Sigmoid colon (tissue), 7 donors: Measurements from ENCODE around the gene RAD21L1. TPM values are rescaled to one million over a fixed set of nuclear protein-coding genes. Genes with fewer than 3 reads are reported as not detected.

Experiments used
- DNase-seq: peaks from one replicate; pipeline ENCODE4 v3.0.0-alpha.2; 2019
- H3K27ac ChIP-seq, 4 donors: fragments of 200-600 bp; sonication (generic); one replicate each; pipeline ENCODE4 v1.5.1; 2016 to 2019; ENCODE audit warnings: mild to moderate bottlenecking in 1 of 4
- H3K27me3 ChIP-seq, 3 donors: fragments of 200-600 bp; sonication (generic); one replicate each; pipeline ENCODE4 v1.5.1; 2019; ENCODE audit warnings: mild to moderate bottlenecking in 1 of 3
- H3K36me3 ChIP-seq, 4 donors: fragments of 200-600 bp; sonication (generic); one replicate each; pipeline ENCODE4 v1.5.1; 2016 to 2019
- H3K4me1 ChIP-seq, 4 donors: fragments of 200-600 bp; sonication (generic); one replicate each; pipeline ENCODE4 v1.5.1; 2017 to 2019
- H3K4me3 ChIP-seq, 4 donors: fragments of 200-600 bp; sonication (generic); one replicate each; pipeline ENCODE4 v1.5.1; 2017 to 2019; ENCODE audit warnings: mild to moderate bottlenecking in 2 of 4, moderate library complexity in 1 of 4
- H3K9me3 ChIP-seq, 4 donors: fragments of 200-600 bp in 3 of 4; sonication (generic) in 3 of 4; one replicate each; pipeline versions ENCODE4 v1.5.1 to v1.6.1; 2013 to 2019
- CTCF ChIP-seq, 4 experiments: fragments of 450-650 bp in 3 of 4; fragments of 200-600 bp in 1 of 4; IDR thresholded peaks; one replicate each; pipeline ENCODE4 v1.5.1; 2016 to 2019; ENCODE audit warnings: antibody characterized with exemption in 4 of 4, mild to moderate bottlenecking in 3 of 4, moderate library complexity in 2 of 4
- EP300 ChIP-seq, 4 donors: sonication (generic); formaldehyde crosslinking; IDR thresholded peaks; one replicate each; pipeline ENCODE4 v1.6.1; 2017; ENCODE audit warnings: antibody characterized with exemption in 4 of 4
- POLR2A ChIP-seq, 2 donors: fragments of 450-650 bp; IDR thresholded peaks; one replicate each; pipeline ENCODE4 v1.6.1; 2016; ENCODE audit warnings: antibody characterized with exemption in 2 of 2, mild to moderate bottlenecking in 2 of 2, moderate library complexity in 2 of 2
- POLR2AphosphoS5 ChIP-seq, 4 donors: sonication (generic); formaldehyde crosslinking; IDR thresholded peaks; one replicate each; pipeline ENCODE4 v1.6.1; 2017; ENCODE audit warnings: antibody characterized with exemption in 4 of 4
- WGBS, 2 donors: extraction: QIAGEN DNeasy Blood & Tissue Kit; methylation state at CpG; one replicate each; pipeline ENCODE4 v1.1.7; 2013; 5-methylcytosine and 5-hydroxymethylcytosine counted together
- intact Hi-C: fragments of 100-400 bp; cut with DNase I; formaldehyde crosslinking; loops from one replicate; pipeline ENCODE4 v1.15.1; 2023
- polyA plus RNA-seq, 3 donors: library from polyadenylated mRNA; stranded (reverse); fragments of 200-250 nt; gene quantifications; one replicate each; pipeline ENCODE4 v1.2.3, GENCODE V29; 2013
- total RNA-seq, 4 donors: library from RNA; depleted of rRNA; stranded (reverse); fragments of >200 nt; gene quantifications; one replicate each; pipeline ENCODE4 v1.1.0, GENCODE V29; 2016
- donor health status: healthy with polysubstance abuse.
- donor health status: Bipolar disorder and iron deficiency.
- donor health status: healthy.

Gene RAD21L1
- total and polyA plus RNA-seq, 7 donors = not detected

- no peaks in the 10 kb centered on the region for H3K4me1 ChIP-seq
- WGBS, 2 donors = 82 to 86% methylated on average over 19 of the region's 19 CpGs
- no peak for DNase-seq
- no peak overlapping the region for H3K4me3 ChIP-seq
- no peak overlapping the region for H3K27ac ChIP-seq
- intact Hi-C loops = no loop called here
- no peaks in the 10 kb centered on the region for H3K27me3 ChIP-seq
- H3K9me3 ChIP-seq = no peaks in the 10 kb centered on the region
- TF ChIP-seq POLR2A (IDR thresholded peaks at IDR 0.05) (no peak), POLR2AphosphoS5 (IDR thresholded peaks at IDR 0.05) (no peak), EP300 (IDR thresholded peaks at IDR 0.05) (no peak), CTCF (IDR thresholded peaks at IDR 0.05) (no peak)
- no peaks in the 10 kb centered on the region for H3K36me3 ChIP-seq
These were observed 19.3 kb upstream of the RAD21L1 start for GRCh38 chr20:1206366-1207148.

GRCh38 chr20:1207293-1207878 lies 18.5 kb upstream of the RAD21L1 start:
- no peak for DNase-seq

GRCh38 chr20:1209447-1210387 lies 16.1 kb upstream of the RAD21L1 start:
- Histone ChIP-seq H3K9me3 (no peaks in the 10 kb centered on the region), H3K27me3 (peaks cover 0 to 3% (median 0%) of the 10 kb centered on the region in 3 donors), H3K27ac (no peak overlapping the region), H3K4me3 (no peak overlapping the region), H3K4me1 (peaks cover 0 to 8% (median 7%) of the 10 kb centered on the region in 4 donors), H3K36me3 (no peaks in the 10 kb centered on the region)
- DNase-seq = no peak
- intact Hi-C loops = loop anchor here (5.0 to 10.0 kb wide), 2 partner anchors 255 to 392 kb away; no protein-coding TSS in a partner anchor
- WGBS, 2 donors = 32 to 57% methylated on average over 5 of the region's 5 CpGs
- TF ChIP-seq POLR2AphosphoS5 (IDR thresholded peaks at IDR 0.05) = no peak
- no peak for TF ChIP-seq CTCF (IDR thresholded peaks at IDR 0.05)
- no peak for TF ChIP-seq POLR2A (IDR thresholded peaks at IDR 0.05)
- TF ChIP-seq EP300 (IDR thresholded peaks at IDR 0.05) = no peak

More at GRCh38 chr20:1207293-1207878, 18.5 kb upstream of the RAD21L1 start:
- 93 to 96% methylated on average over 3 of the region's 3 CpGs for WGBS, 2 donors
- H3K27ac ChIP-seq = no peak overlapping the region
- intact Hi-C loops = no loop called here
- TF ChIP-seq CTCF (IDR thresholded peaks at IDR 0.05) (no peak), POLR2AphosphoS5 (IDR thresholded peaks at IDR 0.05) (no peak), POLR2A (IDR thresholded peaks at IDR 0.05) (no peak)
- peaks cover 0 to 3% (median 0%) of the 10 kb centered on the region in 3 donors for H3K27me3 ChIP-seq
- no peak overlapping the region for H3K4me3 ChIP-seq
- no peaks in the 10 kb centered on the region for H3K36me3 ChIP-seq
- no peaks in the 10 kb centered on the region for H3K4me1 ChIP-seq
- no peaks in the 10 kb centered on the region for H3K9me3 ChIP-seq

- H3K27ac ChIP-seq = no peak overlapping the region
- TF ChIP-seq CTCF (IDR thresholded peaks at IDR 0.05) (no peak), EP300 (IDR thresholded peaks at IDR 0.05) (no peak), POLR2AphosphoS5 (IDR thresholded peaks at IDR 0.05) (no peak), POLR2A (IDR thresholded peaks at IDR 0.05) (no peak)
- 98 to 100% methylated on average over 1 of the region's 1 CpG for WGBS, 2 donors
- no peak for DNase-seq
- H3K9me3 ChIP-seq = no peaks in the 10 kb centered on the region
- peaks cover 0 to 8% (median 7%) of the 10 kb centered on the region in 4 donors for H3K4me1 ChIP-seq
- H3K27me3 ChIP-seq = peaks cover 0 to 3% (median 0%) of the 10 kb centered on the region in 3 donors
- no peaks in the 10 kb centered on the region for H3K36me3 ChIP-seq
- no peak overlapping the region for H3K4me3 ChIP-seq
- intact Hi-C loops = loop anchor here (5.0 to 10.0 kb wide), 2 partner anchors 256 to 393 kb away; no protein-coding TSS in a partner anchor
These were observed 15.3 kb upstream of the RAD21L1 start for GRCh38 chr20:1210501-1210900.
